HTERT RPE-1 (cell line): ENCODE results near the gene MTHFS.

Experiments used
- in situ Hi-C: fragments of 300-500 bp; cut with MboI; formaldehyde crosslinking; loops from 4 replicates; pipeline ENCODE4 v1.14.3; 2020; ENCODE audit warnings: low sequenced_read_pairs

MTHFS gene

GRCh38 chr15:79824136-79824701 lies 72.6 kb downstream of the MTHFS start:
- in situ Hi-C loops, result no loop called here

- in situ Hi-C loops, result no loop called here
These were observed 76.0 kb downstream of the MTHFS start for GRCh38 chr15:79820820-79821219.

GRCh38 chr15:79820176-79820575 lies 76.6 kb downstream of the MTHFS start:
- in situ Hi-C loops, result no loop called here

- in situ Hi-C loops, result no loop called here
These were observed 80.2 kb downstream of the MTHFS start for GRCh38 chr15:79816571-79816970.

- in situ Hi-C loops, result no loop called here
These were observed 81.3 kb downstream of the MTHFS start for GRCh38 chr15:79815468-79815867.

GRCh38 chr15:79812541-79812940 lies 84.3 kb downstream of the MTHFS start:
- in situ Hi-C loops, result no loop called here

GRCh38 chr15:79811406-79812405 lies 85.1 kb downstream of the MTHFS start:
- in situ Hi-C loops, result no loop called here

GRCh38 chr15:79804838-79805237 lies 92.0 kb downstream of the MTHFS start:
- in situ Hi-C loops, result no loop called here

- in situ Hi-C loops, result no loop called here
These were observed 98.5 kb downstream of the MTHFS start for GRCh38 chr15:79798311-79798710.
